ENCODE data around the gene SF1. TPM values are rescaled to one million over a fixed set of nuclear protein-coding genes. Genes with fewer than 3 reads are reported as not detected.

Gene SF1
- total and polyA plus RNA-seq, 2 of the 4 experiments (the other 2 are of a cell fraction), result 56.8 to 88.0 TPM

DNA sequence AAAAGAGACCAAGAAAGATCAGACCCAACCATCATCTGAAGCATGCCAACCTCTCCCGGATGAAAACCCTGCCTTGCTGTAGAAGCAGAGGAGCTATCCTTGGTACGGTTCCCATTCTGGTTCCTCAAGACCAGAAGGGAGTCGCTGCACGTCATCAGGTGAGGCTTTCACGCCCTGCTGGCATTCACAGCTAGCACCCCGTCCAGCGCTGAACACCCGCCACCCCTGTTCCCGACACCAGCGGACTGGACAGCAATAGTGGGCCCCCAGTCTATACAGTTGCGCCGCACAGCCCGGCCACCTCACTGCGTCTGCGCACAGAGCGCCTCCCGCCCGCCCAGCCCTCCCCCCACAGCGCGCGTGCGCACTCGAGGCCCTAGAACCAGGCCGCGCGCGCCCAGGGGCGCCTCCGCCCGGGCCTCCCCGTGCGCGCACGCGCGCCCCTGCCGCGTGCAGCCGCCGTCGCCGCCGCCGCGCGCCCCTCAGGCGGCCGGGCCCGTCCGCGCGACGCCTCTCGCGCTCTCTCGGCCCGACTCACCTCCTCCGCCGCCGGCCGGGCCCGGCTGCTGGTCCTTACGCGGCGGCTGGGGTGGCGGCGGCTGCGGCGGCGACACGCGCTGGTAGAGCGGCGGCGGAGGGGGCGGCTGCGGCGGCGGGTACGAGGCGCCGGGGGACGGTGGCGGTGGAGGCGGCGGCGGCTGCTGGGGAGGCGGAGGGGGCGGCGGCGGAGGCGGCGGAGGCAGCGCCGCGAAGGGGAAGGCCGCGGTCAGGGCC lies 706 bp downstream of the SF1 start:
- Histone ChIP-seq H3K4me3 (ENCODE audit: insufficient read depth, low read depth, low read length) (peak overlapping the region; percentile 94), H4K8ac (ENCODE audit: low read depth in 2 of 2, low read length in 2 of 2) (no peak overlapping the region), H4K5ac (ENCODE audit: low read depth, low read length) (no peak overlapping the region), H2BK5ac (ENCODE audit: low read depth, low read length, poor library complexity, severe bottlenecking) (peak overlapping the region; percentile 87), H3K9me3 (ENCODE audit: control insufficient read depth, insufficient read depth, low read length) (no peaks in the 10 kb centered on the region), H3K27ac (ENCODE audit: insufficient read depth, low read length) (peak overlapping the region; percentile 94), H3K4me1 (ENCODE audit: control insufficient read depth, insufficient read depth, low read length) (peaks cover 2% of the 10 kb centered on the region), H4K20me1 (ENCODE audit: insufficient read depth, low read length) (peaks cover 49% of the 10 kb centered on the region), H3K9me1 (ENCODE audit: insufficient read depth, low read length) (no peaks in the 10 kb centered on the region; the same call in 1 of the 2 replicates), H3K27me3 (ENCODE audit: control insufficient read depth, insufficient read depth, low read length) (no peaks in the 10 kb centered on the region), H4K91ac (ENCODE audit: insufficient read depth, low read depth, low read length) (no peak overlapping the region), H3K23ac (ENCODE audit: low read depth, low read length) (0 out of 2 replicates have a peak overlapping the region, but pooled peaks have one; percentile 67), H3K4ac (ENCODE audit: low read depth, low read length) (peak overlapping the region; percentile 67), H3K4me2 (ENCODE audit: low read depth, low read length) (peak overlapping the region; percentile 98), H3K14ac (replicated peaks; ENCODE audit: low read depth, low read length) (peak overlapping the region; percentile 83), H2BK15ac (ENCODE audit: low read depth, low read length) (no peak overlapping the region), H3K56ac (ENCODE audit: extremely low read depth, insufficient read depth, low read length) (0 out of 2 replicates have a peak overlapping the region, but pooled peaks have one; percentile 8), H2BK120ac (ENCODE audit: low read depth, low read length) (no peak overlapping the region), H3K36me3 (ENCODE audit: control insufficient read depth, insufficient read depth, low read length) (peaks cover 30% of the 10 kb centered on the region), H3K9ac (ENCODE audit: low read depth, low read length) (peak overlapping the region; percentile 78), H2AK5ac (ENCODE audit: low read depth, low read length) (peak overlapping the region; percentile 91), H2BK20ac (ENCODE audit: low read depth, low read length) (no peak overlapping the region), H3K18ac (ENCODE audit: low read depth, low read length) (no peak overlapping the region), H2AFZ (replicated peaks; ENCODE audit: low read length, poor library complexity) (peak overlapping the region; percentile 84), H2AK9ac (replicated peaks; ENCODE audit: low read depth, low read length, poor library complexity) (peak overlapping the region; percentile 95), H3K79me1 (ENCODE audit: low read depth in 1 of 2, low read length in 2 of 2) (peaks cover 17 to 51% of the 10 kb centered on the region in 2 experiments)
- dilution Hi-C loops (cut with HindIII; ENCODE audit: low sequenced_read_pairs, unreplicated experiment) (no loop called here), in situ Hi-C loops (cut with MboI; ENCODE audit: low sequenced_read_pairs) (no loop called here), intact Hi-C loops (cut with micrococcal nuclease) (loop anchor here (1.0 to 2.0 kb wide), 2 partner anchors 9 to 25 kb away; partner anchors contain the start of gene MAP4K2)
- BruUV-seq (replicated peaks), result no TSS peak
- TF ChIP-seq RFX5 (IDR thresholded peaks at IDR 0.05; ENCODE audit: low read depth, low read length) (no peak), MAZ (IDR thresholded peaks at IDR 0.05; ENCODE audit: borderline replicate concordance, low read depth, low read length) (peak; percentile 67), POLR2A (IDR thresholded peaks at IDR 0.05; ENCODE audit: low read depth, low read length) (0 out of 2 replicates have a peak, but pooled peaks have one; percentile 47), MXI1 (IDR thresholded peaks at IDR 0.05; ENCODE audit: borderline replicate concordance, low read depth, low read length) (peak; percentile 88), CEBPB (IDR thresholded peaks at IDR 0.05; ENCODE audit: low read depth, low read length) (no peak)
- WGBS, 2 experiments (ENCODE audit: extremely low coverage in 2 of 2, insufficient read length in 1 of 2), result 0% methylated on average over 27 of the region's 98 CpGs; no CpG with 5 or more reads in 1 of the 2 experiments
- ChIA-PET POLR2A (ENCODE audit: unreplicated experiment) (no interaction called here), CTCF (no interaction called here)
- DNase-seq, result peak; percentile 75
- ATAC-seq (ENCODE audit: low read depth), result peak; percentile 27
